Measurements from ENCODE around the gene GNB1L. TPM values are rescaled to one million over a fixed set of nuclear protein-coding genes. Genes with fewer than 3 reads are reported as not detected.

Gene GNB1L
- total and polyA plus RNA-seq, 2 experiments from 2014 or later = 3.5 to 5.5 TPM

- DNase-seq (ENCODE audit: low read depth in 1 of 2, low spot score in 1 of 2) = peak in 1 of 2 donors; percentile 29
- Histone ChIP-seq H3K4me1 (ENCODE audit: low read depth) (no peaks in the 10 kb centered on the region), H3K4me3 (no peak overlapping the region), H3K27me3 (peaks cover 99% of the 10 kb centered on the region), H3K27ac (no peak overlapping the region), H3K36me3 (no peaks in the 10 kb centered on the region), H3K9me3 (ENCODE audit: low read depth) (no peaks in the 10 kb centered on the region)
- TF ChIP-seq, protein P1, sequence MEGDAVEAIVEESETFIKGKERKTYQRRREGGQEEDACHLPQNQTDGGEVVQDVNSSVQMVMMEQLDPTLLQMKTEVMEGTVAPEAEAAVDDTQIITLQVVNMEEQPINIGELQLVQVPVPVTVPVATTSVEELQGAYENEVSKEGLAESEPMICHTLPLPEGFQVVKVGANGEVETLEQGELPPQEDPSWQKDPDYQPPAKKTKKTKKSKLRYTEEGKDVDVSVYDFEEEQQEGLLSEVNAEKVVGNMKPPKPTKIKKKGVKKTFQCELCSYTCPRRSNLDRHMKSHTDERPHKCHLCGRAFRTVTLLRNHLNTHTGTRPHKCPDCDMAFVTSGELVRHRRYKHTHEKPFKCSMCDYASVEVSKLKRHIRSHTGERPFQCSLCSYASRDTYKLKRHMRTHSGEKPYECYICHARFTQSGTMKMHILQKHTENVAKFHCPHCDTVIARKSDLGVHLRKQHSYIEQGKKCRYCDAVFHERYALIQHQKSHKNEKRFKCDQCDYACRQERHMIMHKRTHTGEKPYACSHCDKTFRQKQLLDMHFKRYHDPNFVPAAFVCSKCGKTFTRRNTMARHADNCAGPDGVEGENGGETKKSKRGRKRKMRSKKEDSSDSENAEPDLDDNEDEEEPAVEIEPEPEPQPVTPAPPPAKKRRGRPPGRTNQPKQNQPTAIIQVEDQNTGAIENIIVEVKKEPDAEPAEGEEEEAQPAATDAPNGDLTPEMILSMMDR (IDR thresholded peaks at IDR 0.05; ENCODE audit: low read depth, low read length) = no peak
Measured at GRCh38 chr22:19765477-19766239, 89.0 kb downstream of the GNB1L start.

DNA sequence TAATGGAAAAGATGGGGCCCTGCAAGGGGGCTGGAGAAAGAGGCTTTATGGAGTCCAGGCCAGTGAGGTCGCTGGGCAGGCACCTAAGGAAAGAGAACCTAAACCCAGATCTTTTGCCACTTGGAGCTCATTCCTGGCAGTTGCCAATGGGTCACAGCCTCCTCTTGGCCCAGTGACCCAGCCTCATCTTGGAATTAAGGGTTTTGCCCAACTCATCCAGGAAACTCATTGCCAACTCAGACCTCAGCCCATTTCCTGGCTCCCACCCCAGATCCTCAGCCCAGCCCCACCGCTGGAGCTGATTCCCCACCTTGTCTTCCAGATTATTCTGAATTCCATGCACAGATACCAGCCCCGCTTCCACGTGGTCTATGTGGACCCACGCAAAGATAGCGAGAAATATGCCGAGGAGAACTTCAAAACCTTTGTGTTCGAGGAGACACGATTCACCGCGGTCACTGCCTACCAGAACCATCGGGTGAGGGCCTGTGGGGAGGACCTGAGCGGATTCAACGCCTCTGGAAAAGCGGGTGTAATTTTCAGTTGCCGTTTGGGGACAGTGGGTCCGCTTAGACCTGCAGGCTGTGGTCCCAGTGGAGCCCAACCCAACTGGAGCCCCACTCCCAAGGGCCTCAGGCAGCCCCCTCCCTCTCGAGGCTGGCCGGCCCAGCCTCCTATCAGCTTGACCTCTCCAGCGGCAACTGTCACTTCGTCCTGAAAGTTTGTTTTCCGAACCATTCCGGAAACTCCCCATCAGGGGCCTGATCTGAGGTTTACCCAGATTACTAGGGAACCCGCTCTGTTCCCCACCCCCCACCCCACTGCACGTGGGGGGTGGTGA, 89.8 kb downstream of the GNB1L start:
- Histone ChIP-seq H3K36me3 (no peaks in the 10 kb centered on the region), H3K9me3 (ENCODE audit: low read depth) (no peaks in the 10 kb centered on the region), H3K27me3 (peaks cover 97% of the 10 kb centered on the region), H3K27ac (no peak overlapping the region), H3K4me3 (no peak overlapping the region), H3K4me1 (ENCODE audit: low read depth) (no peaks in the 10 kb centered on the region)
- no peak for DNase-seq (ENCODE audit: low read depth in 1 of 2, low spot score in 1 of 2)
- TF ChIP-seq, protein P1 (IDR thresholded peaks at IDR 0.05; ENCODE audit: low read depth, low read length) = no peak

- Histone ChIP-seq H3K4me3 (no peak overlapping the region), H3K36me3 (no peaks in the 10 kb centered on the region), H3K9me3 (ENCODE audit: low read depth) (no peaks in the 10 kb centered on the region), H3K27ac (no peak overlapping the region), H3K4me1 (ENCODE audit: low read depth) (no peaks in the 10 kb centered on the region), H3K27me3 (peaks cover 97% of the 10 kb centered on the region)
- TF ChIP-seq, protein P1 (IDR thresholded peaks at IDR 0.05; ENCODE audit: low read depth, low read length) = no peak
- no peak for DNase-seq (ENCODE audit: low read depth in 1 of 2, low spot score in 1 of 2)
Measured at GRCh38 chr22:19764299-19764593, 90.4 kb downstream of the GNB1L start.

GRCh38 chr22:19763458-19764298, 91.0 kb downstream of the GNB1L start:
- no peaks in the 10 kb centered on the region for H3K4me1 ChIP-seq (ENCODE audit: low read depth)
- peaks cover 97% of the 10 kb centered on the region for H3K27me3 ChIP-seq
- no peaks in the 10 kb centered on the region for H3K9me3 ChIP-seq (ENCODE audit: low read depth)
- no peak overlapping the region for H3K4me3 ChIP-seq
- no peak for DNase-seq (ENCODE audit: low read depth in 1 of 2, low spot score in 1 of 2)
- no peaks in the 10 kb centered on the region for H3K36me3 ChIP-seq
- TF ChIP-seq, protein P1 (IDR thresholded peaks at IDR 0.05; ENCODE audit: low read depth, low read length) = no peak
- H3K27ac ChIP-seq = no peak overlapping the region
